ES-I3 (cell line): ENCODE data around the gene EDEM3.

ENCODE experiments used
- H3K36me3 ChIP-seq: 2 replicates; pipeline ENCODE4 v1.6.1; 2013; ENCODE audit warnings: mild to moderate bottlenecking, low read length, control low read depth, moderate library complexity; ENCODE audit not compliant: insufficient read depth
- H3K4me1 ChIP-seq: 2 replicates; pipeline ENCODE4 v1.6.1; 2013; ENCODE audit warnings: mild to moderate bottlenecking, control low read depth, low read length; ENCODE audit not compliant: insufficient read depth
- H3K9ac ChIP-seq: 2 replicates; pipeline ENCODE4 v1.6.1; 2013; ENCODE audit warnings: low read depth, mild to moderate bottlenecking, low read length, moderate library complexity
- H3K9me3 ChIP-seq: 2 replicates; pipeline ENCODE4 v1.6.1; 2013; ENCODE audit warnings: mild to moderate bottlenecking, low read length, moderate library complexity; ENCODE audit not compliant: control insufficient read depth, insufficient read depth

The EDEM3 gene, protein sequence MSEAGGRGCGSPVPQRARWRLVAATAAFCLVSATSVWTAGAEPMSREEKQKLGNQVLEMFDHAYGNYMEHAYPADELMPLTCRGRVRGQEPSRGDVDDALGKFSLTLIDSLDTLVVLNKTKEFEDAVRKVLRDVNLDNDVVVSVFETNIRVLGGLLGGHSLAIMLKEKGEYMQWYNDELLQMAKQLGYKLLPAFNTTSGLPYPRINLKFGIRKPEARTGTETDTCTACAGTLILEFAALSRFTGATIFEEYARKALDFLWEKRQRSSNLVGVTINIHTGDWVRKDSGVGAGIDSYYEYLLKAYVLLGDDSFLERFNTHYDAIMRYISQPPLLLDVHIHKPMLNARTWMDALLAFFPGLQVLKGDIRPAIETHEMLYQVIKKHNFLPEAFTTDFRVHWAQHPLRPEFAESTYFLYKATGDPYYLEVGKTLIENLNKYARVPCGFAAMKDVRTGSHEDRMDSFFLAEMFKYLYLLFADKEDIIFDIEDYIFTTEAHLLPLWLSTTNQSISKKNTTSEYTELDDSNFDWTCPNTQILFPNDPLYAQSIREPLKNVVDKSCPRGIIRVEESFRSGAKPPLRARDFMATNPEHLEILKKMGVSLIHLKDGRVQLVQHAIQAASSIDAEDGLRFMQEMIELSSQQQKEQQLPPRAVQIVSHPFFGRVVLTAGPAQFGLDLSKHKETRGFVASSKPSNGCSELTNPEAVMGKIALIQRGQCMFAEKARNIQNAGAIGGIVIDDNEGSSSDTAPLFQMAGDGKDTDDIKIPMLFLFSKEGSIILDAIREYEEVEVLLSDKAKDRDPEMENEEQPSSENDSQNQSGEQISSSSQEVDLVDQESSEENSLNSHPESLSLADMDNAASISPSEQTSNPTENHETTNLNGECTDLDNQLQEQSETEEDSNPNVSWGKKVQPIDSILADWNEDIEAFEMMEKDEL

DNA sequence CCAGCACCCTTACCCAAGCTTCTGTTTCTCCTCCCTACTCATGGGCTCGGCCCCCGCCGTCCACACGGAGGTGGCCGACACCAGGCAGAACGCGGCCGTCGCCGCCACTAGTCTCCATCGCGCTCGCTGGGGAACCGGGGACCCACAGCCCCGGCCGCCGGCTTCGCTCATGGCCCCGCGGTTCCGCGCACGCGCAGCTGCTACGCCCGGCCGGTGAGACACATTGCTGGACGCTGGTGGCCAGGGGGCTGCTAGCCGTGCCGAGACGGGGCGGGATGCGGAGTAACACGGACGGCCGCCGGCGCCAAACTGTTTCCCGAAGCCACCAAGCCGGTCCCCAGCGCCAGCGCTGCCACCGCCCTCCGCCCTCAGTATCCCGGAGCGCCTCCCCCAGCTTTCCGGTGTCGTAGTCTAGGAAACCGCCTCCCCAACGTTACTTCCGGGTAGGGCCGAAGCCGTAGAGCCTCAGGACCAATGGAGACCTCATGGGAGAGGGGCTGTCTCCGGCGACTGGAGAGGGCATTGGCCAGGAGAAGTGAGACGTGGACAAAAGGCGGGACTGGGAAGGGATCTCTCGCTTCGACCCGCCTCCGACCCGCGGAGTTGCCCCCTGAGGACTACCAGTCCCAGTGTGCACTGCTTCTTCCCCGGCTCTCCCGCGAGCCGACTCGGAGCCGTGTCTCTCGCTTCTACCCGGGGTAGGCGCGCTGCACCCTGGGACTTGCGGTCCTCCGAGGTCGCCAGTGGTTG is at the start of gene EDEM3:
TSS of gene EDEM3 (minus strand) at position 383 of the 750 bp plus-strand sequence. CDS start at position 171, 212 bp downstream.
- H3K4me1 ChIP-seq: 0 out of 2 replicates have a peak, but pooled peaks cover 6% of the 10 kb centered on the region
- H3K9ac ChIP-seq: peak within 1 kb of the TSS; percentile 71
- no peaks in the 10 kb centered on the region for H3K9me3 ChIP-seq
- H3K36me3 ChIP-seq: no peaks in the 10 kb centered on the region

DNA sequence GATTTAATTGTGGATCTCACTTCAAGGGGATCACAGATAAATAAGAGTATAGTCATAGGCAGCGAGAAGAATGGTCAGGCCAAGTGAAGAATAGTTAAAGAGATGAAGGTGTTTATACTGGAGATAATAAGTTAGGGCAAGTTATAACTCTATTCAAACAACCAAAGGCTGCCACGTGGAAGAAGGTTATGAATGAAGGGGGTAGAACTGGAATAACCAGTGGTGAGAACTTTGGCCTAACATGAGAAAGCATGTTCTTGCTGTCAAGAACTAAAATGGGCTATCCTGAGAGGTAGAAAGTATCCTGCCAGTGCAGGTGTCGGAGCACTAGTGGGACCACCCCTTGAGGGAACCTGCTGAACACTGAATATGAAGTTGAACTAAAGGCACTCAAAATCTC is 49.6 kb upstream of the EDEM3 start:
- H3K9ac ChIP-seq: no peak overlapping the region
- H3K9me3 ChIP-seq: no peaks in the 10 kb centered on the region
- peaks cover 11% of the 10 kb centered on the region; the same call in 1 of the 2 replicates for H3K36me3 ChIP-seq
- no peaks in the 10 kb centered on the region for H3K4me1 ChIP-seq

DNA sequence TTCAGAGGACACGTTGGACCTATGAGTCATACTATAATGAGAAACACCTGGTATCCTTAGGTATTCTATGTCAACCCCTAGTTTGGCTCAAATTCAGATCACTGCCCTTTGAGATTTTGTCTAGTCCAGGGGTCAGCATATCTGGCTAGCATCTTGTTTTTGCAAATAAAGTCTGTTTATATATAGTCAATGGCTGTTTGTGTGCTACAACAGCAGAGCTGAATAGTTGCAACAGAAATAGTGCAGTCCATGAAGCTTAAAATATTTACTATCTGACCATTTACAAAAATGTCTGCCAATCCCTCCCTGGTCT is 48.5 kb upstream of the EDEM3 start:
- H3K4me1 ChIP-seq: no peaks in the 10 kb centered on the region
- peaks cover 11% of the 10 kb centered on the region; the same call in 1 of the 2 replicates for H3K36me3 ChIP-seq
- H3K9me3 ChIP-seq: no peaks in the 10 kb centered on the region
- no peak overlapping the region for H3K9ac ChIP-seq

DNA sequence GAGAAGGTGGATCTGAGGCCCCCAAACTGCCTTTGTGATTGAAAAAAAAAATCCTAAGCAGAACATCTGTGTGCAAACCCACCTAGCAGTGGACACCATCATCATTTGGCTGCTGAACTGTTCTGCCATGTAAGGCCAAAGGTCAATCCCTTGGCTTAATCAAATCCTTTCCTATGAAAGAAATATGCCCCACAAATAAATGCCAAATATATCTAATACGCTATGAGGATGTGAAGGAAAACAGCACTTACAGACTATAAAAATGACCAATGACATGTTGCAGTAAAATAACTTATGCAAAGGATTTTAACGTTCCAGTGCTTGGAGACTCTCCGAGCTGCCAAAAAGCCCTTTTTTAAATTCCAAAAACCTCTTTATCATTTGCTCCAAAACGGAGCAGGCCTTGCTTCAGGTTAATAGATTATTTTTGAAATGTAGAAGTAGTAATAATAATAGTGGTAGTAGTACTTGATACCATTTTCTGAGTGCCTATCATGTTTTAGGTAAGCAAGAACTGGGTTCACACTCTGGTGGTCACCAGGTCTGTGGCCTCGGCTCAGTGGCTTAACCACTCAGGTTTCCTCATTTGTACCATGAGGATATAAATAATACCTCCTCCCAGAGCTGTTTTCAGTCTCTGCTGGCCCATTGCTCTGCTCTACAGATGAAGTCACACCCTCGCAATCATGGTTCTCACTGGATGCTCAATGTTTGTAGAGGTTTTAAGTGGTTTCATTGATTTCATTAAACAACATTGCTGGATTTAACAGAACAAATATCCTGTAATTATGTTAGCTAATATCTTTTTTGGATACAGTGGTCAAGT is 47.9 kb upstream of the EDEM3 start:
- H3K9me3 ChIP-seq: no peaks in the 10 kb centered on the region
- no peak overlapping the region for H3K9ac ChIP-seq
- peaks cover 13% of the 10 kb centered on the region; the same call in 1 of the 2 replicates for H3K36me3 ChIP-seq
- no peaks in the 10 kb centered on the region for H3K4me1 ChIP-seq

DNA sequence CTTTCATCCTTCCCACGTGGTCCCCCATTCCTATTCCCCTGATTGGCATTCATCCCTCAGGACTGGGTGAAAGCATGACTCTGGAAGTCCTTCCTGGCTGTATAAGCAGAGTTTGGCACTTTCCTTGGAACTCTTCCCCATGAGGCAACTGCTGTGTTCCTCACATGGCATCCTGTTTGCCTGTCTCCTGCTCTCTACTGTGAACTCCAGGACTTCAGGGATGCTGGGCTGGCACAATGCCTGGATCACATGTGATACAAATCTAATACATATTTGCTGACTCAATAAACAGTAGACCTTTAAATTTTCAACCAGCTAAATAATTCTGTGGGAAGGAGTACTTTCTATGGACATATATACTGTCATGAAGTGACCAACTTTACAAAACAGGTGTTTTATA is 46.8 kb upstream of the EDEM3 start:
- H3K9ac ChIP-seq: no peak overlapping the region
- H3K4me1 ChIP-seq: no peaks in the 10 kb centered on the region
- H3K9me3 ChIP-seq: no peaks in the 10 kb centered on the region
- peaks cover 13% of the 10 kb centered on the region; the same call in 1 of the 2 replicates for H3K36me3 ChIP-seq

DNA sequence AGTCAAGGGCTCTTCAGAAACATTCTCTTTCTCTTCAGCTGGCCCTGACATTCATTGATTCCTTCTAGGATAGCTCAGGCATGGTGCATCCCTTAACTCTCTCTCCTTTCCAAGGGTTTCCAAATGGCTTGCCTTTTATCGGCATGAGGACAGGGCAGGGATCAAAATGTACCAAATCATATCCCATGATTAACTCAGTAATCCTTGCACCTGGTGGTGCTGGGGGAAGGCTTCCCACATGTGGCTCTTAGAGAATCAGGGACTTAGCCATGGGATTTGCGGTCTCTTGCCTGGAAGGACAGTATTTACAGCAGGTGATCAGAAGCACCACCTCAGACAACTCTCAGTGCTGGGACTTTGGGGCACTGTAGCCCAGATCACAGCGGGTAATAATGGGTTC is 46.2 kb upstream of the EDEM3 start:
- Histone ChIP-seq H3K9me3 (no peaks in the 10 kb centered on the region), H3K9ac (no peak overlapping the region), H3K36me3 (peaks cover 13% of the 10 kb centered on the region; the same call in 1 of the 2 replicates), H3K4me1 (no peaks in the 10 kb centered on the region)

DNA sequence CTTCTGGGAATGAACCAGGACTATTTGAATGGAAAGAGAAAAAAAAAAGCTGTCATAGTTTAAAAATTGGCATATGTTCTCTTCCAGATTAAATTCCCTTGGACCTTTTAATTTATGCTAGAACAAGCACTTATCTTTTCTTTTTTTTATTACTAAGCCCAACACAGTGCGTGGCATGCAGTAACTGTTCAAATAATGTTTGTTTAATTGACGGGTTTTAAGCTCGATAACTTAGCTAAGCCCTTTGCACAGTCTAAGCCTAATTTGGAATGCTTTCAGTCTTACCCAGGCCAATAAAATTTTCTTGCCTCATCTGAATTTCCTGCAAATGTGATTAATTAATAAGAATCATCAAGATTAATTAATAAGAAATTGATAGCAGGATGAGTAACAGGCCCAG is 39.3 kb upstream of the EDEM3 start:
- H3K4me1 ChIP-seq: no peaks in the 10 kb centered on the region
- H3K9ac ChIP-seq: no peak overlapping the region
- no peaks in the 10 kb centered on the region for H3K9me3 ChIP-seq
- peaks cover 2% of the 10 kb centered on the region; the same call in 1 of the 2 replicates for H3K36me3 ChIP-seq

DNA sequence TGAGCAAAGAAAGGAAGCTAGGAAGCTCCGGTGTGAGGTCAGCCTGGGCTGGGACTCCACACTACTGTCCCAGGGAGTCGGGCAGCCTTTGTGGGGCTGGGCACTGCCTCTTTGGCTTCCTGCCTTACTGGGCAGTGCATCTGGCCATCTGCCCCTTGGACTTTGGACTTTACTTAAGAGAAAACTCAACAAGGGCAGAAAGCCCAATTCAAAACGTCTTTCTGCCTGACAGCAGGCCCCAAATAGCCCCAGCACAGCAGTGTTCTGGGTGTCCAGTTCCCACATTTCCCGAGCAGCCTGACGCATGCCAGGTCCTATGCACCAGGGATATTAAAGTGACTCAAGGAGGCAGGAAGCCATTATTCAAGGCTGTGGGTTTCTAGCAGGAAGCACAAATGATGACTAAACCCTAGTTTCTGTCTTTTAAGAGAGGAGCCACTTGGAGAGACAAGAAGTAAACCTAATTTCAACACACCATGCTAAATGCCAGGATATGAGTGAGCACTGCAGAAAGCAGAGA is 37.9 kb upstream of the EDEM3 start:
- Histone ChIP-seq H3K4me1 (no peaks in the 10 kb centered on the region), H3K36me3 (no peaks in the 10 kb centered on the region; the same call in 1 of the 2 replicates), H3K9ac (no peak overlapping the region), H3K9me3 (no peaks in the 10 kb centered on the region)

DNA sequence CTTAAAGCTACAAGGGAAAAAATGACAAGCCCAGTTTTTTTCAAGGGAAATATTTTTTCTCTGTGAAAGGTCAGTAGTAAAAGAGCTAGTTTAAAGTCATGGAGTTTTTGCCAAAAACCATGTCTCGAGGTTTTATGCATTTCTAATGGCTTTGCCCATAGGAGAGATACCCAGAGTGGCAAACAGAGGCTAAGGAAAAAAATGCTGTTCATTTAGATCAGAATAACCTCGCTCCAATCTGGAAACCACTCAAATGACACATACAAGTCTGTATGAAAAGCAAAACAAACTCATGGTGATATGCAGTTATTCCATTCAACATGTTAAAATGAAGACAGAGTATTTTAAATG is 36.9 kb upstream of the EDEM3 start:
- H3K36me3 ChIP-seq: no peaks in the 10 kb centered on the region
- no peak overlapping the region for H3K9ac ChIP-seq
- H3K9me3 ChIP-seq: no peaks in the 10 kb centered on the region

DNA sequence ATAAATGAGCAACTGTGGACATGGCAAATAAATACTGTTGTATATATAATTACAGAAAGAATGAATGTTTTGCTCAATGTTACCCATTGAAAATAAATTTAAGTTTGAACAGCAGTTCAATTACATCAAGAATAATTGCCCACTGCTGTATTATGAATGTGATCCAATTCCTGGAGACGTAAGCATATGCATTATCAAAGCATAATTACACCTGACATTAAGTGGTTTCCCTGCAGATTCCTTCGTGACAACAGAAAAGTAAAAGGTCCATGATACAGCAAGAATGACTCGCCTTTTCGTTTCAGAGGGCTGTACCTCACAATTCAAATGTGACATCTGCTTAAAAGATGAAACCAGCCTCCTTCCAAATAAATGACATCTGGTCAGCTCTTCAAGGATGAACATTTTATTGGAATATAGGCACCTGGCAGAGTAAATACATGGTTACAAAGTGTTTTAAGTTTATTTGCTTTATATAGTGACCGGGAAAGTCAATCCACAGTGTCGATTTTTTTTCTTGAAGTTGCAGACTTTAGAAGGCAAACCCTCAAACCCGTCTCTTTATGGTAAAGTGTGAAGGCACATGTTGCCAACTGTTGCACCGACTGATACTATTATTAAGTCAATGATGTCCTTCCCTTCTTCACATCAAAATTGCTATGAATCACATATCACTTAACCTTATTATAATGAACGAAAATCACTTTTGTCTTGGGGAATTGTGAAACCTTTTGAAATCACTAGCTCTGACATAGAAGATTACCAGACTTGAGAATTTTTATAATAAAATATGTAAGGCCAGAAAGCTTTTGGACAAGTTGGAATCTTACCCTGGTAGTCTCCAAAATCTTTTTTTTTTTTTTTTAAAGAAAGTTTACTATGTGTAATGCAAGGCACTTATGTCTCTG is 36.2 kb upstream of the EDEM3 start:
- H3K9ac ChIP-seq: no peak overlapping the region
- no peaks in the 10 kb centered on the region for H3K4me1 ChIP-seq
- H3K9me3 ChIP-seq: no peaks in the 10 kb centered on the region; the same call in 1 of the 2 replicates
- H3K36me3 ChIP-seq: no peaks in the 10 kb centered on the region

More for the DNA sequence above, 36.9 kb upstream of the EDEM3 start:
- H3K4me1 ChIP-seq: no peaks in the 10 kb centered on the region

DNA sequence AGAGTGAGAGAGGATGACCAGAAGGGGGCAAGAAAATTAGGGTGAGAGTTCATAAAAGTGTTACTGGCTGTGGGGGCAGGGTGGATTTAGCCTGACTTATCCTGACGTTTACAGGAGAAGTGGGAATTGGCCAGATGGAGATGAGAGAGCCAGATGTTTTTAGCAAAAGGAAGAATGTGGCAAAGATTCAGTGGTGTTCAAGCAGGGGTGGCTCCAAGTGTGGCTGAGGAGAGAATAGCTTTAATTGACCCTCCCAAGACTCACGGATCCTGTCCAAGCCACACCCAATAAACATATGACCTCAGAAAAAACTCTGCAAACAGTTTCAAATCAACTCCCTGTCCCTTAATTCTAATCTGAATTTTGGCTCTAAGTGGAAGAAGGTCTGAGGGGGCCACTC is 35.2 kb upstream of the EDEM3 start:
- Histone ChIP-seq H3K36me3 (no peaks in the 10 kb centered on the region), H3K9me3 (no peaks in the 10 kb centered on the region; the same call in 1 of the 2 replicates), H3K4me1 (no peaks in the 10 kb centered on the region), H3K9ac (no peak overlapping the region)

DNA sequence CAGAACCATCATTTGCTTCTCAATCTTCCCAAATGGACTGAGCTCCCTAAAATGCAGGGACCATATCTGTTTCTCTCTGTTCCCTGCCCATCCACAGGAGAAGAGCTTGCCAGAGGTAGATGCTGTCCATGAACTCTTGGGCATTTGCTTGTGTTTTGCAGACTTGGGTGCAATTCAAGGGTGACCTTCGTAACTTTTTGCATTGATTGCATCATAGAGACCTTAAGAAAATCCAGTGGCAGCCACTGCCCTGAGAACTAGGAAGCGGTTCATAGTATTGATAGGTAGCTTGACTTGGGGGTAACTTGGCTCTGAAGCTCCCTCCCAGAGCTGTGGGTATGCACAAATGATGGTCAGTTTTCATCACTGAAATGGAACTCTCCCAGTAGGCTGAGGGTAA is 34.3 kb upstream of the EDEM3 start:
- H3K36me3 ChIP-seq: no peaks in the 10 kb centered on the region
- no peaks in the 10 kb centered on the region for H3K4me1 ChIP-seq
- no peak overlapping the region for H3K9ac ChIP-seq
- no peaks in the 10 kb centered on the region; the same call in 1 of the 2 replicates for H3K9me3 ChIP-seq
